ENCODE results near the gene UBQLNL.
A peak's percentile ranks its signal among the peaks of the same experiment; 100 is the strongest.

Gene UBQLNL

GRCh38 chr11:5507933-5508305 lies 8.6 kb downstream of the UBQLNL start:
- DNase-seq (ENCODE audit: low read depth) = no peak

- DNase-seq (ENCODE audit: low read depth) = no peak
Observed at GRCh38 chr11:5507177-5507932, 9.1 kb downstream of the UBQLNL start.

GRCh38 chr11:5505363-5506048 lies 11.0 kb downstream of the UBQLNL start:
- no peak for DNase-seq (ENCODE audit: low read depth)

GRCh38 chr11:5504403-5504921 lies 12.0 kb downstream of the UBQLNL start:
- no peak for DNase-seq (ENCODE audit: low read depth)

- no peak for DNase-seq (ENCODE audit: low read depth)
Observed at GRCh38 chr11:5500393-5500801, 16.1 kb downstream of the UBQLNL start.

- no peak for DNase-seq (ENCODE audit: low read depth)
Observed at GRCh38 chr11:5499671-5500070, 16.8 kb downstream of the UBQLNL start.

GRCh38 chr11:5489576-5490357 lies 26.7 kb downstream of the UBQLNL start:
- DNase-seq (ENCODE audit: low read depth) = no peak

- no peak for DNase-seq (ENCODE audit: low read depth)
Observed at GRCh38 chr11:5488798-5489399, 27.6 kb downstream of the UBQLNL start.

GRCh38 chr11:5488385-5488784 lies 28.1 kb downstream of the UBQLNL start, which contains the start of gene OR52D1:
Gene OR52D1, plus strand, starts transcription at chr11:5488685. Its CDS starts 22 bp downstream, at chr11:5488707.
- DNase-seq (ENCODE audit: low read depth) = no peak

- DNase-seq (ENCODE audit: low read depth) = no peak
Observed at GRCh38 chr11:5486421-5486820, 30.1 kb downstream of the UBQLNL start.

- DNase-seq (ENCODE audit: low read depth) = no peak
Observed at GRCh38 chr11:5486003-5486402, 30.5 kb downstream of the UBQLNL start.

DNA sequence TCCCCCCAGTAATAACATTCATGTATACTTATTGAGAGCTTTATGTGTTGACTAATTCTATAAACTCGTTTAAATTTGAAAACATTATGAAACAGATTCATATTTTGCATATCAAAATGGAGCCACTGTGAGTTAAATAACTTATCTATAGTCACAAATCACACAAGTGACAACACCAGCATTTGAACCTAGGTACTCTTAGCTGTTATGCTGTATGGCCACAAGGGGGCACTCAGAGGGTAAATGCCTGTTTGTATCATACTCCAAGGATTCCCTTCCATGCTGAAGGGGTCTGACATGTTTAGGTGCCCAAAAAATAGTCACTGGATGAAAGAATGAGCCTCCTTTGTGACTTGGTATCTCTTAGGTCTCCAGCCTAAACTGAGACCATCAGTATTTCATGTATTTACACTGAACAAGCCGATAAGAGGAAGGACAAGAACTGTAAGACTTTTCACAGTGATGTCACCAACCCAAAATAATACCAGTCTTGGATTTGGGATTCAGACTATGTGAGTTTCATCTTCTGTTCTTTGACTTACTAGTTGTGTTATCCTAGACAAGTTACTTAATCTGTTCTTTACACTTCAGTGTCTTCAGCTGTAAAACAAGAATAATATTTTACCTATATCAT lies 40.2 kb downstream of the UBQLNL start:
- DNase-seq (ENCODE audit: low read depth) = peak; percentile 34

DNA sequence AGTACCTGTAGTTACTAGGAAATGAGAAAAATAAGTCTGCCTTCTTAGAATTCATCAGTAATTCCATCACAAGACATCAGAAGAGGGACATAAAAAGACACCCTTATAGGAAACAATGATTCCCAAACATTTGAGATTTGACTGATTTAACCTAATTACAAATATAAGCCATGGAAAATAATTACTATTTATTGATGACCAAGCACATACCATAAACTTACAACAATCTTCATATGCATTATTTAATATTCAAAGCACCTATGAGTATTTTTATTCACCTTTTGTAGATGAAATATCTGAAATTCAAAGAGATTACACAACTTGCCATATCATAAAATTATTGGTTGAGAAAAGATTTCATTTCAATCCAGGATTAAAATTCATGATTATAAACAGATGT lies 42.6 kb downstream of the UBQLNL start:
- DNase-seq (ENCODE audit: low read depth) = no peak

DNA sequence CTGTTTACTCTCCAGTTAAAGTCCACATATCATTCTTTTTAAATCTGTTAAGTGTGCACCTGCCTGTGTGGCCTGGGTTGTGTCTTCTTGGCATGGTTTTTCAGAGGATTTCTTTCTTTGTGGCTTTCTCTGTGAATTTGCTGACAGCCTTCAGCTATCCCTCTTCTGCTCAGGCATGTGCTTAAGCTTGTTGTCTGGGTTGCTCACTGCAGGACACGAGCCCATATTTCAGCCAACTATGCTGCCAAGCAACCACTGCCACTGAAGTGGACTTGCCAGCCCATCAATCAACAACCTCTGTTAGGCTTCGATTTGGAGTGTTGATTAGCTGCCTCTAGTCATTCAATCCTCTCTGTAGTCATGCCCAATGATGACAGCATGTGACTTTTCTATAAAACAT lies 49.0 kb downstream of the UBQLNL start:
- DNase-seq (ENCODE audit: low read depth) = no peak

All from CMK (cell line).